Omental fat pad (tissue), 4 donors: ENCODE measurements around the gene MRO. TPM values are rescaled to one million over a fixed set of nuclear protein-coding genes. Genes with fewer than 3 reads are reported as not detected.
"Not testable (repeated sequence)": the region's sequence is repeated elsewhere in the genome, so short reads cannot be mapped to it uniquely, and the experiment has no call there.

Experiments
- ATAC-seq: fragments of 150-250 bp; one replicate; pipeline ENCODE4 v1.9.1; 2016; ENCODE audit warnings: mild to moderate bottlenecking, moderate library complexity; ENCODE audit not compliant: low FRiP score
- DNase-seq: peaks from one replicate; pipeline ENCODE4 v3.0.0-alpha.2; 2019; ENCODE audit warnings: low spot score
- CTCF ChIP-seq, 3 donors: fragments of 450-650 bp; IDR thresholded peaks; one replicate each; pipeline ENCODE4 v1.5.1; 2016 to 2017; ENCODE audit warnings: antibody characterized with exemption in 3 of 3, mild to moderate bottlenecking in 3 of 3, moderate library complexity in 2 of 3
- total RNA-seq, 4 donors: library from RNA; depleted of rRNA; stranded (reverse); fragments of >200 nt; gene quantifications; one replicate each; pipeline ENCODE4 v1.1.0, GENCODE V29; 2016

Gene MRO
- total RNA-seq, 4 donors from 2014 or later = 1.1 to 3.5 (median 2.3) TPM

- TF ChIP-seq CTCF (IDR thresholded peaks at IDR 0.05) = no peak
- ATAC-seq = no peak
- DNase-seq = no peak
These were observed 19.5 kb upstream of the MRO start for GRCh38 chr18:50839341-50839740.

- TF ChIP-seq CTCF (IDR thresholded peaks at IDR 0.05) = no peak
- ATAC-seq (peak; percentile 37), DNase-seq (no peak)
These were observed 16.7 kb upstream of the MRO start for GRCh38 chr18:50836521-50836957.

GRCh38 chr18:50833496-50833895, 13.7 kb upstream of the MRO start:
- not testable (repeated sequence) for ATAC-seq, DNase-seq

GRCh38 chr18:50832754-50833153, 12.9 kb upstream of the MRO start:
- TF ChIP-seq CTCF (IDR thresholded peaks at IDR 0.05) = no peak
- no peak for DNase-seq
- no peak for ATAC-seq

- TF ChIP-seq CTCF (IDR thresholded peaks at IDR 0.05) = no peak
- DNase-seq (no peak), ATAC-seq (no peak)
These were observed 10.7 kb upstream of the MRO start for GRCh38 chr18:50830544-50830943.

GRCh38 chr18:50829644-50830043, 9.8 kb upstream of the MRO start:
- TF ChIP-seq CTCF (IDR thresholded peaks at IDR 0.05) = no peak
- ATAC-seq = no peak
- DNase-seq = no peak

GRCh38 chr18:50826027-50826426, 6.2 kb upstream of the MRO start:
- no peak for ATAC-seq
- no peak for DNase-seq

More at GRCh38 chr18:50826027-50826426, 6.2 kb upstream of the MRO start:
- TF ChIP-seq CTCF (IDR thresholded peaks at IDR 0.05) = no peak
